ENCODE measurements around the gene CD80.

CD80 gene

GRCh38 chr3:119498186-119499011 is 61.0 kb downstream of the CD80 start, which contains the start of gene TIMMDC1:
TIMMDC1 (plus strand) TSS chr3:119498547; CDS start chr3:119498734, 187 bp downstream.
- Histone ChIP-seq H3K4me1 (ENCODE audit: control insufficient read depth, insufficient read depth, low read length, unreplicated experiment) (peaks cover 28% of the 10 kb centered on the region), H2AFZ (ENCODE audit: low read length, unreplicated experiment) (peak within 1 kb of the TSS; percentile 84), H3K27ac (ENCODE audit: low read depth, low read length) (peak within 1 kb of the TSS; percentile 73), H3K4me3 (ENCODE audit: low read depth, low read length) (peak within 1 kb of the TSS; percentile 96), H3K79me2 (ENCODE audit: control insufficient read depth, insufficient read depth, low read length, unreplicated experiment) (peaks cover 35% of the 10 kb centered on the region), H3K36me3 (ENCODE audit: insufficient read depth, low read length) (peaks cover 3% of the 10 kb centered on the region; the same call in 1 of the 2 replicates), H3K27me3 (ENCODE audit: insufficient read depth, low read length) (no peaks in the 10 kb centered on the region)

DNA sequence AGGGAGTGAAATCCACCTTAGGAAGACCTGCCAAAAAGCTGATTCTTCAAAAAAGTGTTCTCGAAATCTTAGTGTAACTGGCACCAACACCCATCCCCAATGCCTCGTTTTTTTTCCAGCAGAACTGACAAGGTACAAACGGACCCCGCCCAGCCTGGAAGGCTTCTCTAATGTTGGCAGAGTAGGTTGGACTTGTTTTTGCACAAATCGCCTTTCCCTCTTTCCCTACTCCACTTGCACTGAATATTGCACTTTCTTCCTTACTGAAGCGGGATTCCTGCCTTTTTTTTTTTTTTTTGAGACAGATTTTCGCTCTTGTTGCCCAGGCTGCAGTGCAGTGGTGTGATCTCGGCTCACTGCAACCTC is 61.6 kb downstream of the CD80 start:
- Histone ChIP-seq H3K4me1 (ENCODE audit: control insufficient read depth, insufficient read depth, low read length, unreplicated experiment) (peaks cover 28% of the 10 kb centered on the region), H3K27ac (ENCODE audit: low read depth, low read length) (peak overlapping the region; percentile 73; the same call in 1 of the 2 replicates), H3K36me3 (ENCODE audit: insufficient read depth, low read length) (peaks cover 3% of the 10 kb centered on the region; the same call in 1 of the 2 replicates), H2AFZ (ENCODE audit: low read length, unreplicated experiment) (peak overlapping the region; percentile 40), H3K79me2 (ENCODE audit: control insufficient read depth, insufficient read depth, low read length, unreplicated experiment) (peaks cover 35% of the 10 kb centered on the region), H3K4me3 (ENCODE audit: low read depth, low read length) (peak overlapping the region; percentile 96), H3K27me3 (ENCODE audit: insufficient read depth, low read length) (no peaks in the 10 kb centered on the region)

- Histone ChIP-seq H3K79me2 (ENCODE audit: control insufficient read depth, insufficient read depth, low read length, unreplicated experiment) (peaks cover 18% of the 10 kb centered on the region), H2AFZ (ENCODE audit: low read length, unreplicated experiment) (no peak overlapping the region), H3K4me3 (ENCODE audit: low read depth, low read length) (no peak overlapping the region), H3K27me3 (ENCODE audit: insufficient read depth, low read length) (no peaks in the 10 kb centered on the region), H3K4me1 (ENCODE audit: control insufficient read depth, insufficient read depth, low read length, unreplicated experiment) (peaks cover 10% of the 10 kb centered on the region), H3K27ac (ENCODE audit: low read depth, low read length) (no peak overlapping the region), H3K36me3 (ENCODE audit: insufficient read depth, low read length) (peaks cover 5% of the 10 kb centered on the region; the same call in 1 of the 2 replicates)
Observed at GRCh38 chr3:119494597-119494996, 64.8 kb downstream of the CD80 start.

- Histone ChIP-seq H3K27me3 (ENCODE audit: insufficient read depth, low read length) (no peaks in the 10 kb centered on the region), H3K27ac (ENCODE audit: low read depth, low read length) (no peak overlapping the region), H3K4me3 (ENCODE audit: low read depth, low read length) (no peak overlapping the region), H3K4me1 (ENCODE audit: control insufficient read depth, insufficient read depth, low read length, unreplicated experiment) (peaks cover 8% of the 10 kb centered on the region), H2AFZ (ENCODE audit: low read length, unreplicated experiment) (no peak overlapping the region), H3K79me2 (ENCODE audit: control insufficient read depth, insufficient read depth, low read length, unreplicated experiment) (peaks cover 8% of the 10 kb centered on the region), H3K36me3 (ENCODE audit: insufficient read depth, low read length) (peaks cover 5% of the 10 kb centered on the region; the same call in 1 of the 2 replicates)
Observed at GRCh38 chr3:119492810-119493209, 66.6 kb downstream of the CD80 start.

DNA sequence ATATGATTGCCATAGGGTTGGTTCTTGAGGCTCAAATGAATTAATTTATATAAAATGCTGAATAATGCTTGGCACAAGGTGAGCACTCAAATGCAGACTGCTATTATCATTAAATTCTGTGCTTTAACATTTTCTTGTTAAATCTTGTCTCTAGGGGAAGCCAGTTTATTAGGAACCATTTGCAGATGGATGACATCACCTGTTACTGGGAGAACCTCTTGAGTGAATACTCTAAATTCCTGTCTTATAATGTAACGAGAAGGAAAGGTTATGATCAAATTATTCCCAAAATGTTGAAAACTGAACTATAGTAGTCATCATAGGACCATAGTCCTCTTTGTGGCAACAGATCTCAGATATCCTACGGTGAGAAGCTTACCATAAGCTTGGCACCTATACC is 67.3 kb downstream of the CD80 start:
- Histone ChIP-seq H3K4me3 (ENCODE audit: low read depth, low read length) (no peak overlapping the region), H3K27me3 (ENCODE audit: insufficient read depth, low read length) (no peaks in the 10 kb centered on the region), H2AFZ (ENCODE audit: low read length, unreplicated experiment) (no peak overlapping the region), H3K79me2 (ENCODE audit: control insufficient read depth, insufficient read depth, low read length, unreplicated experiment) (peaks cover 2% of the 10 kb centered on the region), H3K27ac (ENCODE audit: low read depth, low read length) (no peak overlapping the region), H3K36me3 (ENCODE audit: insufficient read depth, low read length) (peaks cover 5% of the 10 kb centered on the region; the same call in 1 of the 2 replicates), H3K4me1 (ENCODE audit: control insufficient read depth, insufficient read depth, low read length, unreplicated experiment) (peaks cover 3% of the 10 kb centered on the region)

DNA sequence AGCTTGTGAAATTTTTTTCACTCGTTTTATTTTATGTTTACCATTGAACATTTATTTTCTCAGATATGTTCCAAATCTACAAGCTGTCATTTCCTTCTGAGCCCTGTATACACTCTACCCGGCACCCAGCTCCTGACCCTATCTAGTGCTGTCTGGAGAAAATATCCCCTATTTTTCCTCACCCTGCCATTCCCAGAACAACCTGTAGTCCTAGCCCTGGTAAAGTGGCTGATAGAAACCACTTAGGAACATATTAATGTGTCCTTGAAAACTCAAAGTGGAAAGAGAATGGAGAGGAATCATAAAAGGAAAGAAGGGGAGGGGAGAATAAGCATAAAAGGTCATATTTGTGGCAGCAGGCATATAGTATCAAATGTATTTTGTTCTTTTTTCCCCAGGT is 69.3 kb downstream of the CD80 start:
- Histone ChIP-seq H3K79me2 (ENCODE audit: control insufficient read depth, insufficient read depth, low read length, unreplicated experiment) (no peaks in the 10 kb centered on the region), H3K4me1 (ENCODE audit: control insufficient read depth, insufficient read depth, low read length, unreplicated experiment) (no peaks in the 10 kb centered on the region), H2AFZ (ENCODE audit: low read length, unreplicated experiment) (no peak overlapping the region), H3K4me3 (ENCODE audit: low read depth, low read length) (no peak overlapping the region), H3K27me3 (ENCODE audit: insufficient read depth, low read length) (no peaks in the 10 kb centered on the region), H3K36me3 (ENCODE audit: insufficient read depth, low read length) (peaks cover 14% of the 10 kb centered on the region; the same call in 1 of the 2 replicates), H3K27ac (ENCODE audit: low read depth, low read length) (no peak overlapping the region)

DNA sequence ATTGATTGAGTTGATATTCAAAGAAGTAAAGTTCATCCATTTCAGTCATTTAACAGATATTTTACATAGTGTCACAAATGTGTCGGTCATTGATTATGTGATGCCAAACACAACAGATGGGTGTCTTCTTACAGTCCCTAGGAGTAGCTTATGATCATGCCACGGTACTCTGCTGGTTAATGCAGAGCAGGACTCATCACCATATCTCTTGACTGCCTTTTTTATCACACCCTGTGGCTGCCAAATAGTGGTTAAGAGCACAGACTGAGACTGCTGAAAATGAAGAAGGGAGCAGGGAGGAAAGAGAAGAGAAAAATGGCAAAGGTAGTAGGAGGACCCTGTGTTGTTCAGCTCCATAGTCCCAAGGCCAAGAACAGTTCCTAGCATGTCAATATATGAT is 73.9 kb downstream of the CD80 start:
- Histone ChIP-seq H3K27me3 (ENCODE audit: insufficient read depth, low read length) (no peaks in the 10 kb centered on the region), H3K79me2 (ENCODE audit: control insufficient read depth, insufficient read depth, low read length, unreplicated experiment) (no peaks in the 10 kb centered on the region), H3K4me3 (ENCODE audit: low read depth, low read length) (no peak overlapping the region), H3K36me3 (ENCODE audit: insufficient read depth, low read length) (peaks cover 9% of the 10 kb centered on the region), H3K27ac (ENCODE audit: low read depth, low read length) (no peak overlapping the region), H3K4me1 (ENCODE audit: control insufficient read depth, insufficient read depth, low read length, unreplicated experiment) (no peaks in the 10 kb centered on the region), H2AFZ (ENCODE audit: low read length, unreplicated experiment) (no peak overlapping the region)

DNA sequence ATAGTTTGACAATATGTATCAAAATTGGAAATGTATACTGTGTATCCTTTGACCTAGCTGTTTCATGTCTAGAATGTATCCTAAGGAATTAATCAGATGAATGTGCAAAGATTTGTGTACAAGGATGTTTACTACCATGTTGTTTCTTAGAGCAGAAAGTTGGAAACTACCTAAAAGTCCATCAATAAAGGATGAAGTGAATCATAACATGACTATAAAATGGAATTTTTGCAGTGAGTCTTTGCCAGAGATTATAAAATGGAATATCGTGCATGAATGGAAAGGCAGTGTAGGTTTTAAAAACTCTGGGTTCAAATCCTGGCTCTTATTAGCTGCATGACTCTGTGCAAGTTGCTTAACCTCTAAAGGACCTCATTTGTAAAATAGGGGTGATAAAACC is 76.3 kb downstream of the CD80 start:
- no peak overlapping the region for H3K4me3 ChIP-seq (ENCODE audit: low read depth, low read length)
- H3K4me1 ChIP-seq (ENCODE audit: control insufficient read depth, insufficient read depth, low read length, unreplicated experiment), result no peaks in the 10 kb centered on the region
- H2AFZ ChIP-seq (ENCODE audit: low read length, unreplicated experiment), result no peak overlapping the region
- H3K27ac ChIP-seq (ENCODE audit: low read depth, low read length), result no peak overlapping the region
- no peaks in the 10 kb centered on the region for H3K79me2 ChIP-seq (ENCODE audit: control insufficient read depth, insufficient read depth, low read length, unreplicated experiment)
- peaks cover 15% of the 10 kb centered on the region for H3K36me3 ChIP-seq (ENCODE audit: insufficient read depth, low read length)
- no peaks in the 10 kb centered on the region for H3K27me3 ChIP-seq (ENCODE audit: insufficient read depth, low read length)

DNA sequence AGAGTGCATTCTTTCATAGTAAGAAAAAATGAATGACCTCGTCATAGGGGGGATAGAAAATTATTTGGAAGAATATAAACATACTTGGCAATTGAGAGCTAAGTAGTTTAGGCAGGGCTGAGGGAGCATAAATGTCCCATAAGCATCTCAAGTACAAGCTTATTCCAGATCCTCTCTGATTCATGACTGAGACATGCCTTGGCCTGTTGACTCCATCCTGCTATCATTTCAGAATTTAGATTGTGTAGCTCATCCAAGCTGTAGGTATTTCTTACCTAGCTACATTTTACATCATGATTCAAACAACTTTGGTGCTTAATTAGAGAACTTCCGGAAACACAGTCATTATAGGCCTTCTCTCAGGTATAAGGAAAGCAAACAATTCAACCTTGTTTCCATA is 78.3 kb downstream of the CD80 start:
- H3K36me3 ChIP-seq (ENCODE audit: insufficient read depth, low read length), result peaks cover 9% of the 10 kb centered on the region
- H2AFZ ChIP-seq (ENCODE audit: low read length, unreplicated experiment), result no peak overlapping the region
- H3K27ac ChIP-seq (ENCODE audit: low read depth, low read length), result no peak overlapping the region
- no peaks in the 10 kb centered on the region for H3K4me1 ChIP-seq (ENCODE audit: control insufficient read depth, insufficient read depth, low read length, unreplicated experiment)
- no peaks in the 10 kb centered on the region for H3K27me3 ChIP-seq (ENCODE audit: insufficient read depth, low read length)
- H3K4me3 ChIP-seq (ENCODE audit: low read depth, low read length), result no peak overlapping the region
- no peaks in the 10 kb centered on the region for H3K79me2 ChIP-seq (ENCODE audit: control insufficient read depth, insufficient read depth, low read length, unreplicated experiment)
